DLD1 (cell line): ENCODE measurements around the gene CLMP.
"Not testable (repeated sequence)": the region's sequence is repeated elsewhere in the genome, so short reads cannot be mapped to it uniquely, and the experiment has no call there.

Source experiments
- in situ Hi-C: cut with HindIII; loops from 2 replicates; pipeline ENCODE4 v1.10.0; 2017; ENCODE audit warnings: low sequenced_read_pairs

The CLMP gene

DNA sequence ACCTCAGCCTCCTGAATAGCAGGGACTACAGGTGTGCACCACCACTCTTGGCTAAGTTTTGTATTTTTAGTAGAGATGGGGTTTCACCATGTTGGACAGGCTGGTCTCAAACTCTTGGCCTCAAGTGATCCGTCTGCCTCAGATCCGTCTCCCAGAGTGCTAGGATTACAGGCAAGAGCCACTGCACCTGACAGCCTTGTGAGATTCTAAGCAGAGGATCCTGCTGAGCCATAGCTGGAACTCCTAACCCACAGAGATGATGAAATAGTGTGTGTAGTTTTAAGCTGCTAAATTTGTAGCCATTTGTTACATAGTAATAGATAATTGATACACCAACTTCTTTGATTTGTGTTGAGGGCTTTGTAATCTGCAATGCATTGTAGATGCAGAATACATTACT is 51.1 kb downstream of the CLMP start:
- in situ Hi-C loops: no loop called here

- in situ Hi-C loops: no loop called here
These were observed 51.6 kb downstream of the CLMP start for GRCh38 chr11:123143476-123143875.

GRCh38 chr11:123139206-123139605 is 55.8 kb downstream of the CLMP start:
- in situ Hi-C loops: no loop called here

GRCh38 chr11:123137431-123138224 is 57.4 kb downstream of the CLMP start:
- in situ Hi-C loops: no loop called here

DNA sequence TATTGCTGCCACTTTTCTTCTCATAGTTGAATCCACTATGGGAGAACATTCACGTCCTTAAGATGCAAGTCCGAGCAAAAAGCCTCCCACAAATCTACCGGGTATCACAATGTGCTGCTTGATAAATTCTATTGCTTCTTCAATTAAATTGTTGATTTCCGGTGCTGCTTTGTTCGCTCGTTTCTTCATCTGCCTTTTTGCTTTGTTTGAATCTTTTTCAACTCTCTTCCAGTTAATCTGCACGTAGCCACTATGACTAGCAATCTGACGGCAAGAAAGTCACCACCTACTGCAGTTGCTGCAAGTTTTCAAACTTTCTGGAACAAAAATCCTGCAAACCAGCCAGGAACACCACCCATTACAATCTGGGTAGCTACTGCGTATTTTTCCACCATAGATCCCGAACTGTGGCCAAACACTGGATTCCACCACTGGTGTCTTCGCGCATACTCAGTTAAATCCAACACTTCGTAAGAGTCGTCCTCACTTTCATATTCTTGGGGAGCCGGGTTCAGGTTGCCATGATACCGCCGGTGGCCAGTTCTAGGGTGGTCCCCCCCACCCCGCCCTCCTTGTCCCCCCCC is 59.1 kb downstream of the CLMP start:
- in situ Hi-C loops: no loop called here

DNA sequence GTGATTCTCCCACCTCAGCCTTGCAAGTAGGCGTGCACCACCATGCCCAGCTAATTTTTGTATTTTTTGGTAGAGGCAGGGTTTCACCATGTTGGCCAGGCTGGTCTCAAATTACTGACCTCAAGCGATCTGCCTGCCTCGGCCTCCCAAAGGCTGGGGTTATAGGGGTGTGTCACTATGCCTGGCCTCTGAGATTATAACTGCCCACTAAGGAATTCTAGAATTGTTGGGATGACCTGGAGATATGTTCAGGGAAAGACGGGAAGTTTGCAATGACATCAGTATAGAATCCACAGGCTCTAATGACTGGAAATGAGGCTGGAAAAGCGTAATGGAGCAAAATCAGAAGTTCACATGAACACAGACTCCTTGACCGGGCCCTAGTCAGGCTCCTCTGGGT is 62.2 kb downstream of the CLMP start:
- in situ Hi-C loops: no loop called here

- in situ Hi-C loops: not testable (repeated sequence)
These were observed 62.8 kb downstream of the CLMP start for GRCh38 chr11:123132034-123132766.

DNA sequence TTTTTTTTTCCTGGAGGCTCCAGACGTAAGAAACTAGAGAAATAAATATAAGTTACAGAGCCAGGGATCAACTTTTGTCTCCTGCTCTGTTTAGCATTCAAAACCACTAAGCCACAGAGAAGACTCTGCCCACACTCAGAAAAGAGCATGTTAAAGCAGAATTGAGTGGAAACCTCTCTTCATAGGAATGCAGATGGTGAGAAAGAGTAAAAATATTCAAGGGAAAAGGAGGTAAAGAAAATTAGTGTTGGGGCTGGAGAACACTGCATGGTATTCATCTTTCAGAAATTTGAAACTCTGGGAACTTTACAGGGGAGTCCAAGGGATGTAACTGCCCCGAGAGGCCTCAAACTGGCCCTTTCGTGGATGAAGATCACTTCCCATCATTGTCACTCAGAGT is 65.1 kb downstream of the CLMP start:
- in situ Hi-C loops: no loop called here

DNA sequence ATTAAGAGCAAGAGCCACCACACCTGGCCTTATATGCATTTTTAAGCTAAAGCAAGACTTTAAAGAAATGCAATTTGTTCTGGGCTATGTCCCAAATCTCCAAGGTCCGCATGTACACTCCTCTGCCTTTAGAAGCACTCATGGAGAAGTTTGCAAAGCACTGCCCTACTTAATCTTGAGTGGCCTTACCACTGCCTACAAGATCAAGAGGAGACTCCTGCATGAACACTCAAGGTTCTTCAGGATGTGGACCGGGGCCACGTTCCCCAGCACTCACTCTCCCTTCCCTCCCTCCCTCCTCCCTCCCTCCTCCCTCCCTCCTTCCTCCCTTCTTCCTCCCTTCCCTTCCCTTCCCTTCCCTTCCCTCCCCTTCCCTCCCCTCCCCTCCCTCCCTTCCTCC is 69.9 kb downstream of the CLMP start:
- in situ Hi-C loops: no loop called here

- in situ Hi-C loops: loop anchor here (25.0 kb wide), 1 partner anchor 364 kb away; no protein-coding TSS in a partner anchor
These were observed 72.2 kb downstream of the CLMP start for GRCh38 chr11:123122852-123123251.

DNA sequence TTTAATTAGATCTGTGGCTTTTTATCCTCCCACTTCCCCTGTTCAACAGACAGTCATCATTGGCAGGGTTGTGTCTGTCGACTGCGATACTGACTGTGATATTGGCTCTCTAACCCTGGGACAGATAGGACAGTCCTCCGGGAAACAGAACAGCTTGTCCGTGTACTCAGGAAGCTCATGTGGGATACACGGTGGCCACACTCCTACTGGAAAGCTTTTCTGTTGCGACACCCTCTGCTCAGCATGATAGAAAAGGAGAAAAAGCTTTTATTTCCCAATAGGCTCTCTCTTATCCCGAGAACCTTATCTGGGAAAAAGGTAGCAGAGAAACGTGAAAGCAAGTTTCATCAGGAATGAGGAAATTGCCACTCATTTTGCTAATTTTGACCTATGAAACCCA is 72.7 kb downstream of the CLMP start:
- in situ Hi-C loops: loop anchor here (25.0 kb wide), 1 partner anchor 365 kb away; no protein-coding TSS in a partner anchor

- in situ Hi-C loops: loop anchor here (10.0 to 25.0 kb wide), 2 partner anchors 148 to 371 kb away; no protein-coding TSS in a partner anchor
These were observed 78.6 kb downstream of the CLMP start for GRCh38 chr11:123116486-123116885.

- in situ Hi-C loops: loop anchor here (10.0 to 25.0 kb wide), 2 partner anchors 153 to 376 kb away; no protein-coding TSS in a partner anchor
These were observed 83.6 kb downstream of the CLMP start for GRCh38 chr11:123111465-123111864.

GRCh38 chr11:123110397-123110796 is 84.7 kb downstream of the CLMP start:
- in situ Hi-C loops: loop anchor here (10.0 to 25.0 kb wide), 2 partner anchors 154 to 377 kb away; no protein-coding TSS in a partner anchor

DNA sequence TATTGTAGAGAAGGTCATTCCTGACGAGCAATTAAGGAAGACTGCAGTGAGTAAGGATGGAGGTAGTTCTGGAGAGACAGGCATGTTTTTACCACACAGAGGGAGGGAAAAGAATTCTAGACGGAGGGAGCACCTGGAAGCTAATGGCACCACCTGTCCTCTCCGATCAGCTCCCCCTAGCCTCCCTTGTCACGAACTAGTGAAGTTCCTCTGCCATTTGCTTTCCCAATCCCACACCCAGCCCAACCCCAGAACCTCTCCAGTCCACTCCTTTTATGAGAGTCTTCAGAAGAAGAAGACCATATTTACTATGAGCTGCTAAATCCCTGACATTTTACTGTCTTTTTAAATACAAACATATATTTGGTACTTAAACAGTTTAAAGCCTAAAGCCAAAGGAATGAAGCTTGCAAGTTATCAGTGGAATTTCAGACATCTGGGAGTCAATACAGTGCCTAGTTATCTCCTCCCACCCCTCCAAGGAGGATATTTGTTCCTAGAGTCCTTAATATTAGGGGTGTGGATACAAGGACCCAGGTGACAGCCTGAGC is 87.0 kb downstream of the CLMP start:
- in situ Hi-C loops: loop anchor here (10.0 to 25.0 kb wide), 2 partner anchors 127 to 379 kb away; no protein-coding TSS in a partner anchor

- in situ Hi-C loops: loop anchor here (10.0 to 25.0 kb wide), 2 partner anchors 130 to 383 kb away; no protein-coding TSS in a partner anchor
These were observed 90.4 kb downstream of the CLMP start for GRCh38 chr11:123104697-123105096.

GRCh38 chr11:123103326-123103980 is 91.6 kb downstream of the CLMP start:
- in situ Hi-C loops: loop anchor here (10.0 to 25.0 kb wide), 2 partner anchors 131 to 384 kb away; no protein-coding TSS in a partner anchor

- in situ Hi-C loops: loop anchor here (10.0 to 25.0 kb wide), 2 partner anchors 134 to 387 kb away; no protein-coding TSS in a partner anchor
These were observed 94.5 kb downstream of the CLMP start for GRCh38 chr11:123100379-123101085.

- in situ Hi-C loops: no loop called here
These were observed 96.1 kb downstream of the CLMP start for GRCh38 chr11:123098990-123099389.

GRCh38 chr11:123093739-123094138 is 101.3 kb downstream of the CLMP start:
- in situ Hi-C loops: no loop called here
